NCI-H226 (cell line): ENCODE results near the gene SMAD4.

ENCODE experiments used
- DNase-seq: peaks from one replicate; pipeline ENCODE4 v3.0.0-alpha.2; 2015

SMAD4 gene

GRCh38 chr18:51021226-51021965 is 8.6 kb upstream of the SMAD4 start:
- DNase-seq = no peak

- no peak for DNase-seq
Observed at GRCh38 chr18:51025512-51025911, 4.5 kb upstream of the SMAD4 start.

GRCh38 chr18:51028201-51028805 is 1.7 kb upstream of the SMAD4 start:
- DNase-seq = no peak

GRCh38 chr18:51029378-51029693 is 677 bp upstream of the SMAD4 start:
- DNase-seq = no peak

GRCh38 chr18:51030537-51031258 is 685 bp downstream of the SMAD4 start:
- DNase-seq = peak; percentile 35

GRCh38 chr18:51032193-51032592 is 2.2 kb downstream of the SMAD4 start:
- no peak for DNase-seq

GRCh38 chr18:51037230-51037629 is 7.2 kb downstream of the SMAD4 start:
- no peak for DNase-seq

GRCh38 chr18:51038110-51038509 is 8.1 kb downstream of the SMAD4 start:
- no peak for DNase-seq

GRCh38 chr18:51039138-51040112 is 9.4 kb downstream of the SMAD4 start:
- no peak for DNase-seq

GRCh38 chr18:51041677-51042352 is 11.8 kb downstream of the SMAD4 start:
- DNase-seq = no peak

- DNase-seq = peak; percentile 47
Observed at GRCh38 chr18:51044928-51045585, 15.0 kb downstream of the SMAD4 start.

GRCh38 chr18:51048190-51048589 is 18.2 kb downstream of the SMAD4 start:
- no peak for DNase-seq

GRCh38 chr18:51049137-51049536 is 19.1 kb downstream of the SMAD4 start:
- no peak for DNase-seq

- no peak for DNase-seq
Observed at GRCh38 chr18:51051105-51051712, 21.2 kb downstream of the SMAD4 start.

- no peak for DNase-seq
Observed at GRCh38 chr18:51053814-51054213, 23.8 kb downstream of the SMAD4 start.

GRCh38 chr18:51054764-51055163 is 24.8 kb downstream of the SMAD4 start:
- peak; percentile 11 for DNase-seq

- no peak for DNase-seq
Observed at GRCh38 chr18:51059969-51060368, 30.0 kb downstream of the SMAD4 start.

- no peak for DNase-seq
Observed at GRCh38 chr18:51064256-51064655, 34.2 kb downstream of the SMAD4 start.

- DNase-seq = peak; percentile 22
Observed at GRCh38 chr18:51066273-51066672, 36.3 kb downstream of the SMAD4 start.

GRCh38 chr18:51068105-51068504 is 38.1 kb downstream of the SMAD4 start:
- DNase-seq = peak; percentile 74

- no peak for DNase-seq
Observed at GRCh38 chr18:51069885-51070284, 39.9 kb downstream of the SMAD4 start.
